ENCODE measurements around the gene ADARB1. TPM values are rescaled to one million over a fixed set of nuclear protein-coding genes. Genes with fewer than 3 reads are reported as not detected.

ADARB1 gene
- total and polyA plus RNA-seq, 2 of the 8 experiments (the other 6 are each of a cell fraction or from before 2014, with no cell fraction given), result 4.7 to 14.9 TPM

DNA sequence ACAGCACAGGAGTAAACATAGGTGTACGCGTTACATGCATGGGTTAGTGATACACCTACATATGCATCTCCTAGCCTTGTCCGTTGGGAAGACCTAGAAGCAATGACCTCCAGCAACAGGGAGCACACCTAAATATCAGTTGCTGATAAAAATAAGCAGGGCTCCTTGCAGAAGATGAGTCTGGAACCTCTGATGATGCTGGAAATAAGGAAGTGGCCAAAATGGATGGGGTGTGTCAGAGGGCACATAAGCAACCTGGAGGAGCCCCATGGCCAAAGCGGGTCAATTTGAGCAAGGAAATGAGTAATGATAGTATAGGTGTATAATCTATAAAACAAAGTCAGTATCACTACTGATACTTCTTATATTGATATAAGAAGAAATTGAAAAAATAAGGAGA lies 13.7 kb downstream of the ADARB1 start (continued):
- TF ChIP-seq, protein P1, sequence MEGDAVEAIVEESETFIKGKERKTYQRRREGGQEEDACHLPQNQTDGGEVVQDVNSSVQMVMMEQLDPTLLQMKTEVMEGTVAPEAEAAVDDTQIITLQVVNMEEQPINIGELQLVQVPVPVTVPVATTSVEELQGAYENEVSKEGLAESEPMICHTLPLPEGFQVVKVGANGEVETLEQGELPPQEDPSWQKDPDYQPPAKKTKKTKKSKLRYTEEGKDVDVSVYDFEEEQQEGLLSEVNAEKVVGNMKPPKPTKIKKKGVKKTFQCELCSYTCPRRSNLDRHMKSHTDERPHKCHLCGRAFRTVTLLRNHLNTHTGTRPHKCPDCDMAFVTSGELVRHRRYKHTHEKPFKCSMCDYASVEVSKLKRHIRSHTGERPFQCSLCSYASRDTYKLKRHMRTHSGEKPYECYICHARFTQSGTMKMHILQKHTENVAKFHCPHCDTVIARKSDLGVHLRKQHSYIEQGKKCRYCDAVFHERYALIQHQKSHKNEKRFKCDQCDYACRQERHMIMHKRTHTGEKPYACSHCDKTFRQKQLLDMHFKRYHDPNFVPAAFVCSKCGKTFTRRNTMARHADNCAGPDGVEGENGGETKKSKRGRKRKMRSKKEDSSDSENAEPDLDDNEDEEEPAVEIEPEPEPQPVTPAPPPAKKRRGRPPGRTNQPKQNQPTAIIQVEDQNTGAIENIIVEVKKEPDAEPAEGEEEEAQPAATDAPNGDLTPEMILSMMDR (IDR thresholded peaks at IDR 0.05; ENCODE audit: control extremely low read depth in 1 of 3, insufficient read depth in 1 of 3, low read depth in 1 of 3, low read length in 3 of 3), result no peak
- TF ChIP-seq RAD21 (IDR thresholded peaks at IDR 0.05 in 1 of 2, conservative IDR thresholded peaks at IDR 0.05 in 1 of 2; ENCODE audit: low read depth in 2 of 2, low read length in 2 of 2) (no peak), TBP (IDR thresholded peaks at IDR 0.05; ENCODE audit: low read depth, low read length) (no peak)

Measured in H1 (cell line).